B cell (primary cell): ENCODE data around the gene TEX52. TPM values are rescaled to one million over a fixed set of nuclear protein-coding genes. Genes with fewer than 3 reads are reported as not detected.
"Not testable (repeated sequence)": the region's sequence is repeated elsewhere in the genome, so short reads cannot be mapped to it uniquely, and the experiment has no call there.

ENCODE experiments used
- ATAC-seq: fragments of 200-7000 bp; cut with Tn5 transposase; one replicate; pipeline ENCODE4 v1.10.0; 2021; ENCODE audit warnings: low read depth, mild to moderate bottlenecking, moderate number of reproducible peaks, moderate library complexity
- CTCF ChIA-PET: fragments of 350-600 bp; sonication (Branson Sonifier 250); formaldehyde crosslinking; loops from one replicate; lab custom pipeline; 2021; ENCODE audit warnings: antibody characterized with exemption, inconsistent platforms; lab: Charles Lee
- POLR2A ChIA-PET: fragments of 350-600 bp; sonication (Branson Sonifier 250); formaldehyde crosslinking; loops from one replicate; lab custom pipeline; 2021; ENCODE audit warnings: antibody characterized with exemption; lab: Charles Lee
- DNase-seq: peaks from one replicate; pipeline ENCODE4 v3.0.0; 2013
- H2AFZ ChIP-seq: 2 replicates; pipeline ENCODE4 v1.6.1; 2012; ENCODE audit warnings: mild to moderate bottlenecking, low read depth, low read length; ENCODE audit not compliant: insufficient read depth, poor library complexity, severe bottlenecking
- H3K27ac ChIP-seq, 2 donors: 1 replicate in 1 of 2; 2 replicates in 1 of 2; pipeline ENCODE4 v1.5.1; 2012 to 2013; ENCODE audit warnings: low read length in 2 of 2, mild to moderate bottlenecking in 2 of 2, moderate library complexity in 1 of 2
- H3K27me3 ChIP-seq, 4 experiments: fragments of 200-600 bp in 1 of 4; sonication (generic) in 1 of 4; replicated peaks in 1 of 4; 1 replicate in 2 of 4; 2 replicates in 2 of 4; pipeline versions ENCODE4 v1.6.1 to v1.7.0; 2013 to 2016; ENCODE audit warnings: low read length in 3 of 4, mild to moderate bottlenecking in 2 of 4, mixed read lengths in 1 of 4, moderate library complexity in 1 of 4; ENCODE audit not compliant: insufficient read depth in 4 of 4, control insufficient read depth in 3 of 4; ENCODE audit errors: control extremely low read depth in 1 of 4
- H3K36me3 ChIP-seq, 2 experiments: replicated peaks in 1 of 2; 1 replicate in 1 of 2; 2 replicates in 1 of 2; pipeline versions ENCODE4 v1.6.1 to v1.7.1; 2013; ENCODE audit warnings: low read length in 1 of 2; ENCODE audit not compliant: insufficient read depth in 2 of 2, control insufficient read depth in 1 of 2; ENCODE audit errors: control extremely low read depth in 1 of 2, extremely low read depth in 1 of 2
- H3K4me1 ChIP-seq, 2 donors: fragments of 200-600 bp in 1 of 2; sonication (generic) in 1 of 2; 1 replicate in 1 of 2; 2 replicates in 1 of 2; pipeline versions ENCODE4 v1.5.1 to v1.6.1; 2013 to 2017; ENCODE audit warnings: low read length in 2 of 2; ENCODE audit not compliant: control insufficient read depth in 2 of 2, insufficient read depth in 2 of 2
- H3K4me2 ChIP-seq: replicated peaks from 2 replicates; pipeline ENCODE3; 2012; ENCODE audit warnings: mild to moderate bottlenecking, low read depth, low read length; ENCODE audit not compliant: poor library complexity, severe bottlenecking
- H3K4me3 ChIP-seq, 5 experiments: fragments of 200-600 bp in 1 of 5; sonication (generic) in 1 of 5; 1 replicate in 3 of 5; 2 replicates in 2 of 5; pipeline versions ENCODE4 v1.5.1 to v1.7.0; 2011 to 2016; ENCODE audit warnings: low read length in 4 of 5, mild to moderate bottlenecking in 4 of 5, low read depth in 2 of 5, control low read depth in 1 of 5, moderate library complexity in 1 of 5; ENCODE audit not compliant: insufficient read depth in 1 of 5; ENCODE audit errors: control extremely low read depth in 1 of 5, extremely low read depth in 1 of 5
- H3K79me2 ChIP-seq: fragments of 200-600 bp; sonication (generic); one replicate; pipeline ENCODE4 v1.6.0; 2016; ENCODE audit warnings: low read length; ENCODE audit not compliant: control insufficient read depth, insufficient read depth
- H3K9ac ChIP-seq: fragments of 200-600 bp; sonication (generic); 2 replicates; pipeline ENCODE4 v1.6.1; 2017; ENCODE audit warnings: mild to moderate bottlenecking, low read length, moderate library complexity
- H3K9me3 ChIP-seq, 3 donors: one replicate each; pipeline versions ENCODE4 v1.6.1 to v1.7.1; 2013; ENCODE audit warnings: low read length in 2 of 3; ENCODE audit not compliant: control insufficient read depth in 2 of 3, insufficient read depth in 1 of 3; ENCODE audit errors: control extremely low read depth in 1 of 3
- H4K20me1 ChIP-seq: 2 replicates; pipeline ENCODE4 v1.6.0; 2012; ENCODE audit warnings: mild to moderate bottlenecking, low read length; ENCODE audit not compliant: insufficient read depth, control insufficient read depth, poor library complexity, severe bottlenecking
- H3K27ac Mint-ChIP-seq: one replicate; pipeline ENCODE4 v1.8.0; 2021; ENCODE audit warnings: mixed read lengths
- H3K27me3 Mint-ChIP-seq: one replicate; pipeline ENCODE4 v1.8.0; 2021; ENCODE audit warnings: mixed read lengths
- H3K4me1 Mint-ChIP-seq: one replicate; pipeline ENCODE4 v1.8.0; 2021; ENCODE audit warnings: mixed read lengths
- H3K4me3 Mint-ChIP-seq: one replicate; pipeline ENCODE4 v1.8.0; 2021; ENCODE audit warnings: mixed read lengths
- H3K9me3 Mint-ChIP-seq: one replicate; pipeline ENCODE4 v1.8.0; 2022; ENCODE audit warnings: mixed read lengths; ENCODE audit not compliant: insufficient read depth
- CTCF ChIP-seq: fragments of 200-600 bp; IDR thresholded peaks from one replicate; pipeline ENCODE4 v1.8.0; 2022; ENCODE audit warnings: antibody characterized with exemption, mild to moderate bottlenecking
- EZH2 ChIP-seq: IDR thresholded peaks from 2 replicates; pipeline ENCODE4 v1.6.1; 2012; ENCODE audit warnings: borderline replicate concordance, low read depth, mild to moderate bottlenecking, moderate library complexity, low read length; ENCODE audit not compliant: insufficient read depth, poor library complexity, severe bottlenecking
- WGBS: methylation state at CpG from one replicate; pipeline ENCODE4 v1.1.5; 2013; ENCODE audit warnings: missing lambda C conversion rate; ENCODE audit not compliant: insufficient coverage; 5-methylcytosine and 5-hydroxymethylcytosine counted together
- intact Hi-C: fragments of 100-400 bp; cut with micrococcal nuclease; formaldehyde crosslinking; loops from one replicate; pipeline ENCODE4 v1.10.0; 2022
- polyA plus RNA-seq: library from polyadenylated mRNA; depleted of rRNA; stranded (reverse); fragments of >200 nt; gene quantifications from 2 replicates; pipeline ENCODE4 v1.2.3, GENCODE V29; 2012
- total RNA-seq, 2 donors: library from RNA; stranded (reverse); fragments of 120-200 nt in 1 of 2; gene quantifications; 1 replicate in 1 of 2; 2 replicates in 1 of 2; pipeline versions ENCODE4 v1.2.3 to v1.2.4, GENCODE V29; 2013 to 2022

The TEX52 gene
- total and polyA plus RNA-seq, 2 donors (not counting 1 experiment from before 2014, with no cell fraction given): not detected

DNA sequence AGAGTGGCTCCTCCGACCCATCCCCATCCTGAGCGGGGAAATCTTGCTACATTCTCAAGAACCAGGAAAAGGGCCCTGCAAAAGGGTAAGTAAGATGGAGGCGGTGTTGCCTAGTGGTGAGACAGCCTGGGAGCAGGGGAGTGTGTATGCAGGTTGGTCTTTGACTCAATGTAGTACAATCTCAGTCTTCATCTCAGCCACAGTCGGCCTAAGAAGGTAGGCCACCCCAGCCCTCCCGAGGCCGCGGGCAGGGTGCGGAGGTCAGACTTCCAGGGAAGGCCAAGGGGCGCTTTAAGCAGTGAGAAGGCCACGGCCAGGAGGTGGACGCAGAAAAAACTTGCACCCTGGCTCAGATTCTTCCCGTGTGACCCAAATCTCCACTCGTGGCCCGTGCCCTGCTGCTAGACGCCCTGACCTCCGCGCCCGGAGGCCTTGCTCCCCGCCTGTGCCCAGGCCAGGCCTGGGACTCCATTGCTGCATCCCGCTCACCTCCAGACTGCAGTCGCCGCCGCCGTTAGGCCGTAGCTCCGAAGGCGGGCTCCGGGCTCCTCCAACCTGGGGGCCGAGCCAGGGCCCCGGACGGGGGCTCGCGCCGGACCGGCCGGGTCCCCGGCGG is 19.7 kb upstream of the TEX52 start:
- Histone ChIP-seq H2AFZ (peak overlapping the region; percentile 86), H3K36me3 (no peaks in the 10 kb centered on the region), H3K4me3 (peak overlapping the region in 4 of 5 experiments; percentile 81 to 98 (median 88)), H3K9ac (peak overlapping the region; percentile 90), H3K4me2 (peak overlapping the region; percentile 98), H3K9me3 (no peaks in the 10 kb centered on the region), H3K4me1 (peaks cover 17 to 23% of the 10 kb centered on the region in 2 donors), H3K27me3 (no peaks in the 10 kb centered on the region), H3K79me2 (peaks cover 51% of the 10 kb centered on the region), H4K20me1 (no peaks in the 10 kb centered on the region), H3K27ac (peak overlapping the region in 1 of 2 donors; percentile 90)
- Mint-ChIP-seq H3K27ac (peak overlapping the region; percentile 77), H3K9me3 (no peaks in the 10 kb centered on the region), H3K27me3 (no peaks in the 10 kb centered on the region), H3K4me1 (peaks cover 30% of the 10 kb centered on the region), H3K4me3 (peak overlapping the region; percentile 86)
- ATAC-seq (peak; percentile 34), DNase-seq (no peak)
- WGBS: 2% methylated on average over 33 of the region's 38 CpGs
- intact Hi-C loops: loop anchor here (1.0 to 5.0 kb wide), 2 partner anchors 14 to 79 kb away; partner anchors contain the start of gene TULP3
- CTCF ChIA-PET: interaction anchor here (1.3 kb wide), 1 partner anchor 12 kb away, joined by 3 read pairs; no protein-coding TSS in a partner anchor
- POLR2A ChIA-PET: interaction anchor here (0.7 to 1.0 kb wide), 2 partner anchors 14 to 60 kb away, joined by 4 to 7 read pairs; partner anchors contain the start of gene TULP3
- TF ChIP-seq CTCF (no peak), EZH2 (no peak)

DNA sequence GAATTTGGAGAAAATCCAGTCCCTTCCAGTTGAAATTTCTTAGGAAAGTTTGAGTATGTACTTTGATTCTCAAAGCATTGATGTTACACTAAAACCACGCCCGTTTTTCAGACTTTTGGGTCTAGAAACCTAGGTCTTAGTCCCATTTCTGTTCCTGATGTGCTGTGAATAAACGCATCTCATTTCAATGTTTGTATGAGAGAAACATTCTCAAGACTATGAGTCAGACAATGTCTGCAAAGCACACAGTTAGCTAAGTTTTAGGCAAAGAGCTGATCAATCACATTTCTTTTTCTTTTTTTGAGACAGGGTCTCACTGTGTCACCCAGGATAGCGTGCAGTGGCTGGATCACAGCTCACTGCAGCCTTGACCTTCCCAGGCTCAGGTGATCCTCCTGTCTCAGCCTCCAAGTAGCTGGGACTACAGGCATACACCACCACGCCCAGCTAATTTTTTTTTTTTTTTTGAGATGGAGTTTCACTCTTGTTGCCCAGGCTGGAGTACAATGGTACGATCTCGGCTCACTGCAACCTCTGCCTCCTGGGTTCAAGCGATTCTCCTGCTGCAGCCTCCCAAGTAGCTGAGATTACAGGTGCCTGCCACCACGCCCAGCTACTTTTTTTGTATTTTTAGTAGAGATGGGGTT is 12.3 kb upstream of the TEX52 start:
- H3K36me3 ChIP-seq, H3K27ac ChIP-seq, H4K20me1 ChIP-seq, H3K4me3 ChIP-seq, H3K9me3 Mint-ChIP-seq, H3K4me2 ChIP-seq, ATAC-seq, H3K27ac Mint-ChIP-seq, POLR2A ChIA-PET, H3K4me3 Mint-ChIP-seq, H2AFZ ChIP-seq, H3K9ac ChIP-seq, H3K4me1 ChIP-seq, CTCF ChIA-PET, H3K27me3 Mint-ChIP-seq, intact Hi-C loops, H3K9me3 ChIP-seq, DNase-seq, H3K4me1 Mint-ChIP-seq, H3K79me2 ChIP-seq, H3K27me3 ChIP-seq: not testable (repeated sequence)
- WGBS: 93% methylated on average over 2 of the region's 9 CpGs
